KMS-11 (cell line): ENCODE measurements around the gene ANKRD44.

ENCODE experiments used
- H2AFZ ChIP-seq: fragments of 200-600 bp; sonication (generic); 2 replicates; pipeline ENCODE4 v1.6.1; 2016; ENCODE audit warnings: antibody characterized with exemption, mixed run types, low read depth
- H3K27ac ChIP-seq: fragments of 200-600 bp; sonication (generic); 2 replicates; pipeline ENCODE4 v1.6.1; 2016; ENCODE audit warnings: mild to moderate bottlenecking, mixed run types
- H3K27me3 ChIP-seq: fragments of 200-600 bp; sonication (generic); 2 replicates; pipeline ENCODE4 v1.6.1; 2017; ENCODE audit warnings: mild to moderate bottlenecking, low read depth, mixed run types, moderate library complexity; ENCODE audit not compliant: insufficient read depth
- H3K36me3 ChIP-seq: fragments of 200-600 bp; sonication (generic); 2 replicates; pipeline ENCODE4 v1.6.1; 2017; ENCODE audit warnings: mild to moderate bottlenecking, mixed run types; ENCODE audit not compliant: insufficient read depth
- H3K4me1 ChIP-seq: fragments of 200-600 bp; sonication (generic); 2 replicates; pipeline ENCODE4 v1.6.1; 2016; ENCODE audit warnings: mild to moderate bottlenecking, low read depth, mixed run types; ENCODE audit not compliant: poor library complexity, severe bottlenecking
- H3K4me2 ChIP-seq: fragments of 200-600 bp; sonication (generic); 2 replicates; pipeline ENCODE4 v1.7.0; 2016; ENCODE audit warnings: mild to moderate bottlenecking, mixed run types
- H3K4me3 ChIP-seq: fragments of 200-600 bp; sonication (generic); IDR thresholded peaks from 2 replicates; pipeline ENCODE4 v1.6.1; 2017; ENCODE audit warnings: low read depth, low read length, mixed read lengths; ENCODE audit not compliant: insufficient read depth
- H3K79me2 ChIP-seq: fragments of 200-600 bp; sonication (generic); 2 replicates; pipeline ENCODE4 v1.6.1; 2016; ENCODE audit warnings: low read depth, mixed run types; ENCODE audit not compliant: insufficient read depth
- H3K9ac ChIP-seq: fragments of 200-600 bp; sonication (generic); 2 replicates; pipeline ENCODE4 v1.6.1; 2016; ENCODE audit warnings: mild to moderate bottlenecking, mixed run types
- H4K20me1 ChIP-seq: fragments of 200-600 bp; sonication (generic); 2 replicates; pipeline ENCODE4 v1.6.1; 2016; ENCODE audit warnings: mild to moderate bottlenecking, mixed run types; ENCODE audit not compliant: insufficient read depth
- CTCF ChIP-seq: fragments of 200-600 bp; sonication (generic); conservative IDR thresholded peaks from 2 replicates; pipeline ENCODE4 v1.6.1; 2017; ENCODE audit warnings: low read depth, mild to moderate bottlenecking, antibody characterized with exemption, low read length, moderate library complexity, mixed read lengths

Gene ANKRD44

DNA sequence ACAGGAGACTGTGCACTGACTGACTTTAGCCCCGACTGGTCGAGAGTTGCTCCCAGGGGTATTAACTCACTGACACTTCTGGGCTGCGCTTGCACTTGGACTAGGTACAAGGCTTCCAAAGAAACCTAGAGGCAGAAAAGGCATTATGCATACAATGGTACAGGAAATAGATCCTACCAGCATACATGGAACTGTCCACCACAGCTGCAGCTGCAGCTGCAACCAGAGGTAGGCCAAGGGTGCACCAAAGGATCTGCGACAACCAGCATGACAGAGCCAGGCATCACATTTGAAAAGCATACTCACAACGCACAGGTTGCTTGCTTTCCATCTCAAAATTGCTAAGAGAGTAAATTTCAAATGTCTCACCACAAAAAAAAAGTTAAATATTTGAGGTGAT lies 361.5 kb downstream of the ANKRD44 start:
- H3K9ac ChIP-seq = no peak overlapping the region
- H3K4me1 ChIP-seq = no peaks in the 10 kb centered on the region
- H2AFZ ChIP-seq = no peak overlapping the region
- TF ChIP-seq CTCF = no peak
- H3K27me3 ChIP-seq = no peaks in the 10 kb centered on the region
- no peak overlapping the region for H3K27ac ChIP-seq
- no peaks in the 10 kb centered on the region for H3K36me3 ChIP-seq
- H3K79me2 ChIP-seq = no peaks in the 10 kb centered on the region
- no peaks in the 10 kb centered on the region for H4K20me1 ChIP-seq
- H3K4me3 ChIP-seq = no peak overlapping the region
- no peak overlapping the region for H3K4me2 ChIP-seq

- Histone ChIP-seq H3K4me3 (no peak overlapping the region), H3K36me3 (no peaks in the 10 kb centered on the region), H3K9ac (no peak overlapping the region), H4K20me1 (no peaks in the 10 kb centered on the region), H3K79me2 (no peaks in the 10 kb centered on the region), H2AFZ (no peak overlapping the region), H3K4me1 (no peaks in the 10 kb centered on the region), H3K27me3 (no peaks in the 10 kb centered on the region), H3K4me2 (no peak overlapping the region), H3K27ac (no peak overlapping the region)
- TF ChIP-seq CTCF = no peak
These were observed 366.0 kb downstream of the ANKRD44 start for GRCh38 chr2:196944570-196944969.

GRCh38 chr2:196941398-196942078 lies 369.0 kb downstream of the ANKRD44 start:
- Histone ChIP-seq H3K27ac (no peak overlapping the region), H2AFZ (no peak overlapping the region), H4K20me1 (no peaks in the 10 kb centered on the region), H3K4me1 (no peaks in the 10 kb centered on the region), H3K9ac (no peak overlapping the region), H3K27me3 (no peaks in the 10 kb centered on the region), H3K4me3 (no peak overlapping the region), H3K79me2 (no peaks in the 10 kb centered on the region), H3K36me3 (no peaks in the 10 kb centered on the region), H3K4me2 (no peak overlapping the region)
- TF ChIP-seq CTCF = no peak

DNA sequence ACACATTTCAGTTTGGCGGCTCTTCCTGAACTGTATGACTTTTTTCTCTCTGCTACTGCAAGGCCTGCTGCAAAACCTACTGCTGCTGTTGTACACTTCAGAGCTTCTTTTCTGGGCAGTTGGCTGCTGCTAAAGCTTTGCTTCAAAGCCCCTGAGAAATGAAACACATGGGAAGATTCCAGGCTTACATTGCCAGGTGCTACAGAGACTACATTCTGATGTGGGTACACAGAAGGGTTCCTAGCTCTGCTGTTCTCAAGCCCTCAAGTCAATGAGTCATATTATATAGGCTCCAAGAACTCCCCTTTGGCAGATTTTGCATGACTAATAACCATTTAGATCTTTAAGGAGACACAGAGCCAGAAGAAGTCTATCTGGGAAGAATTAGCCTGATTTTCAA lies 371.2 kb downstream of the ANKRD44 start:
- H3K4me3 ChIP-seq = no peak overlapping the region
- no peaks in the 10 kb centered on the region for H4K20me1 ChIP-seq
- no peak overlapping the region for H2AFZ ChIP-seq
- no peak for TF ChIP-seq CTCF
- H3K27me3 ChIP-seq = no peaks in the 10 kb centered on the region
- H3K79me2 ChIP-seq = no peaks in the 10 kb centered on the region
- H3K36me3 ChIP-seq = no peaks in the 10 kb centered on the region
- H3K9ac ChIP-seq = no peak overlapping the region
- H3K4me1 ChIP-seq = no peaks in the 10 kb centered on the region
- no peak overlapping the region for H3K4me2 ChIP-seq
- no peak overlapping the region for H3K27ac ChIP-seq
